NCI-H345 treated with DMSO at 0.1 percent for 48 hours (cell line): ENCODE results near the gene FAM83C.
"Not testable (repeated sequence)": the region's sequence is repeated elsewhere in the genome, so short reads cannot be mapped to it uniquely, and the experiment has no call there.

Source experiments
- DNase-seq: peaks from one replicate; lab custom pipeline; 2025; ENCODE audit not compliant: unreplicated experiment; lab: John Stamatoyannopoulos, UW

Gene FAM83C

GRCh38 chr20:35267092-35267491 lies 25.1 kb downstream of the FAM83C start:
- no peak for DNase-seq

GRCh38 chr20:35264755-35265154 lies 27.5 kb downstream of the FAM83C start:
- DNase-seq, result no peak

- no peak for DNase-seq
Observed at GRCh38 chr20:35263532-35264341, 28.5 kb downstream of the FAM83C start.

GRCh38 chr20:35262731-35263531 lies 29.3 kb downstream of the FAM83C start:
- DNase-seq, result not testable (repeated sequence)

- DNase-seq, result not testable (repeated sequence)
Observed at GRCh38 chr20:35262321-35262720, 29.9 kb downstream of the FAM83C start.

- DNase-seq, result no peak
Observed at GRCh38 chr20:35260426-35260825, 31.8 kb downstream of the FAM83C start.

- no peak for DNase-seq
Observed at GRCh38 chr20:35257175-35257909, 34.9 kb downstream of the FAM83C start.

GRCh38 chr20:35254448-35254999 lies 37.7 kb downstream of the FAM83C start:
- no peak for DNase-seq

GRCh38 chr20:35253010-35253409 lies 39.2 kb downstream of the FAM83C start:
- no peak for DNase-seq

- not testable (repeated sequence) for DNase-seq
Observed at GRCh38 chr20:35252598-35252997, 39.6 kb downstream of the FAM83C start.

- no peak for DNase-seq
Observed at GRCh38 chr20:35252037-35252461, 40.2 kb downstream of the FAM83C start.

GRCh38 chr20:35251613-35251940 lies 40.6 kb downstream of the FAM83C start:
- DNase-seq, result no peak

- DNase-seq, result no peak
Observed at GRCh38 chr20:35248641-35249475, 43.4 kb downstream of the FAM83C start.

- no peak for DNase-seq
Observed at GRCh38 chr20:35246723-35247122, 45.5 kb downstream of the FAM83C start.

- DNase-seq, result no peak
Observed at GRCh38 chr20:35243986-35244385, 48.2 kb downstream of the FAM83C start.

- no peak for DNase-seq
Observed at GRCh38 chr20:35243317-35243716, 48.9 kb downstream of the FAM83C start.

- DNase-seq, result no peak
Observed at GRCh38 chr20:35240811-35241293, 51.4 kb downstream of the FAM83C start.

GRCh38 chr20:35240083-35240810 lies 52.0 kb downstream of the FAM83C start:
- no peak for DNase-seq

- no peak for DNase-seq
Observed at GRCh38 chr20:35238735-35239134, 53.5 kb downstream of the FAM83C start.

- no peak for DNase-seq
Observed at GRCh38 chr20:35238170-35238569, 54.1 kb downstream of the FAM83C start.
